Activated CD8-positive, alpha-beta T cell treated with anti-CD3 and anti-CD28 coated beads, Interleukin-2, amount 10 ng/mL, durations not matched to agents 7 days and 5 days (primary cell): ENCODE data around the gene TSSK2. TPM values are rescaled to one million over a fixed set of nuclear protein-coding genes. Genes with fewer than 3 reads are reported as not detected.

Experiments
- ATAC-seq: fragments of 150-1000 bp; cut with Tn5 transposase; one replicate; pipeline ENCODE4 v1.10.0; 2021; ENCODE audit warnings: moderate library complexity
- CTCF ChIA-PET: fragments of 350-600 bp; sonication (Branson Sonifier 250); formaldehyde crosslinking; loops from one replicate; lab custom pipeline; 2021; ENCODE audit warnings: antibody characterized with exemption; lab: Charles Lee
- POLR2A ChIA-PET: fragments of 350-600 bp; sonication (Branson Sonifier 250); formaldehyde crosslinking; loops from one replicate; lab custom pipeline; 2021; ENCODE audit warnings: antibody characterized with exemption; lab: Charles Lee
- DNase-seq: peaks from one replicate; pipeline ENCODE4 v3.0.0-alpha.2; 2020
- H3K27ac Mint-ChIP-seq: one replicate; pipeline ENCODE4 v1.8.0; 2021; ENCODE audit warnings: mild to moderate bottlenecking, mixed read lengths
- H3K27me3 Mint-ChIP-seq: one replicate; pipeline ENCODE4 v1.8.0; 2021; ENCODE audit warnings: low read depth, mixed read lengths
- H3K36me3 Mint-ChIP-seq: one replicate; pipeline ENCODE4 v1.8.0; 2021; ENCODE audit warnings: low read depth, mixed read lengths
- H3K4me1 Mint-ChIP-seq: one replicate; pipeline ENCODE4 v1.8.0; 2021; ENCODE audit warnings: low read depth, mixed read lengths
- H3K4me3 Mint-ChIP-seq: one replicate; pipeline ENCODE4 v1.8.0; 2021; ENCODE audit warnings: mild to moderate bottlenecking, mixed read lengths
- H3K9me3 Mint-ChIP-seq: one replicate; pipeline ENCODE4 v1.8.0; 2022; ENCODE audit warnings: mixed read lengths; ENCODE audit not compliant: insufficient read depth
- total RNA-seq, 2 experiments: library from RNA; stranded (reverse); gene quantifications; one replicate each; pipeline ENCODE4 v1.2.3, GENCODE V29; 2021

TSSK2 gene
- total RNA-seq, 2 experiments from 2014 or later: not detected

- CTCF ChIA-PET: interaction anchor here (0.6 to 1.1 kb wide), 2 partner anchors 12 to 539 kb away, joined by 3 read pairs; no protein-coding TSS in a partner anchor
- DNase-seq (no peak), ATAC-seq (no peak)
- POLR2A ChIA-PET: no interaction called here
- H3K36me3 Mint-ChIP-seq: peaks cover 19% of the 10 kb centered on the region
- peaks cover 8% of the 10 kb centered on the region for H3K4me1 Mint-ChIP-seq
- H3K4me3 Mint-ChIP-seq: no peak overlapping the region
- no peak overlapping the region for H3K27ac Mint-ChIP-seq
- no peaks in the 10 kb centered on the region for H3K9me3 Mint-ChIP-seq
- no peaks in the 10 kb centered on the region for H3K27me3 Mint-ChIP-seq
These were observed 40.5 kb upstream of the TSSK2 start for GRCh38 chr22:19090586-19091127.

- Mint-ChIP-seq H3K27ac (no peak overlapping the region), H3K4me3 (no peak overlapping the region)
- POLR2A ChIA-PET: no interaction called here
These were observed 38.4 kb upstream of the TSSK2 start for GRCh38 chr22:19092725-19093124.

DNA sequence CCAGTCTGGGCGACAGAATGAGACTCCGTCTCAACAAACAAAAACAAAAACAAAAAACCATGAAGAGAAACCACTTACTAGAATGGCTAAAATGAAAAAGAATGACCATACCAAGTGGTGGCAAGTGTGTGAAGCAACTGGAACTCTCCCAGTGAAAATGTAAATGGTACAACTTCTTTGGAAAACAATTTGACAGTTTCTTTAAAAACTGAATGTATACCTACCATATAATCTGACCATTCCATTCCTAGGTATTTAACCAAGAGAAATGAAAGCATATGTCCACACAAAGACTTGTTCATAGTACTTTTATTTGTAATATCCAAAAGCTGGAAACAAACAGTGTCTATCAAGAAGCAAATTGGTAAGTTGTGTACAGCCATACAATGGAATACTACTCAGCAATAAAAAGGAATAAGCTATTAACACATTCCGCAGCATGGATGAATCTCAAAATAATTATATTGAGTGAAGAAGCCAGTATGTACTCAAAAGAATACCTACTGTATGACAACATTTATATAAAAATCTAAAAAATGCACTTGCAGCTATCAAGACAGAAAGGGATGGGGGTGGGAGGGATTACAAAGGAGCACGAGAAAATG, 36.6 kb upstream of the TSSK2 start:
- ChIA-PET CTCF (interaction anchor here (1.1 kb wide), 1 partner anchor 9 kb away, joined by 4 read pairs; no protein-coding TSS in a partner anchor), POLR2A (no interaction called here)
- no peaks in the 10 kb centered on the region for H3K9me3 Mint-ChIP-seq
- peaks cover 2% of the 10 kb centered on the region for H3K4me1 Mint-ChIP-seq
- no peak for DNase-seq
- peaks cover 12% of the 10 kb centered on the region for H3K36me3 Mint-ChIP-seq
- no peaks in the 10 kb centered on the region for H3K27me3 Mint-ChIP-seq
- H3K4me3 Mint-ChIP-seq: no peak overlapping the region
- ATAC-seq: no peak
- H3K27ac Mint-ChIP-seq: no peak overlapping the region

More at GRCh38 chr22:19092725-19093124, 38.4 kb upstream of the TSSK2 start:
- Mint-ChIP-seq H3K27me3 (no peaks in the 10 kb centered on the region), H3K9me3 (no peaks in the 10 kb centered on the region), H3K36me3 (peaks cover 18% of the 10 kb centered on the region), H3K4me1 (peaks cover 2% of the 10 kb centered on the region)
- DNase-seq (no peak), ATAC-seq (no peak)
- CTCF ChIA-PET: no interaction called here

- DNase-seq (no peak), ATAC-seq (no peak)
- Mint-ChIP-seq H3K4me1 (peaks cover 2% of the 10 kb centered on the region), H3K4me3 (no peak overlapping the region), H3K27me3 (no peaks in the 10 kb centered on the region), H3K9me3 (no peaks in the 10 kb centered on the region), H3K36me3 (peaks cover 13% of the 10 kb centered on the region), H3K27ac (no peak overlapping the region)
- CTCF ChIA-PET: interaction anchor here (0.6 kb wide), 1 partner anchor 15 kb away, joined by 3 read pairs; no protein-coding TSS in a partner anchor
- POLR2A ChIA-PET: no interaction called here
These were observed 34.6 kb upstream of the TSSK2 start for GRCh38 chr22:19096555-19096954.

GRCh38 chr22:19097518-19097917, 33.6 kb upstream of the TSSK2 start:
- Mint-ChIP-seq H3K27me3 (no peaks in the 10 kb centered on the region), H3K9me3 (no peaks in the 10 kb centered on the region), H3K36me3 (peaks cover 17% of the 10 kb centered on the region), H3K27ac (no peak overlapping the region), H3K4me1 (peaks cover 2% of the 10 kb centered on the region), H3K4me3 (no peak overlapping the region)
- POLR2A ChIA-PET: no interaction called here
- ATAC-seq (no peak), DNase-seq (no peak)
- CTCF ChIA-PET: no interaction called here

- peaks cover 15% of the 10 kb centered on the region for H3K36me3 Mint-ChIP-seq
- H3K27me3 Mint-ChIP-seq: no peaks in the 10 kb centered on the region
- no peaks in the 10 kb centered on the region for H3K4me1 Mint-ChIP-seq
- POLR2A ChIA-PET: no interaction called here
- H3K27ac Mint-ChIP-seq: no peak overlapping the region
- CTCF ChIA-PET: no interaction called here
- DNase-seq (no peak), ATAC-seq (no peak)
- no peak overlapping the region for H3K4me3 Mint-ChIP-seq
- H3K9me3 Mint-ChIP-seq: no peaks in the 10 kb centered on the region
These were observed 33.0 kb upstream of the TSSK2 start for GRCh38 chr22:19098157-19098556.

DNA sequence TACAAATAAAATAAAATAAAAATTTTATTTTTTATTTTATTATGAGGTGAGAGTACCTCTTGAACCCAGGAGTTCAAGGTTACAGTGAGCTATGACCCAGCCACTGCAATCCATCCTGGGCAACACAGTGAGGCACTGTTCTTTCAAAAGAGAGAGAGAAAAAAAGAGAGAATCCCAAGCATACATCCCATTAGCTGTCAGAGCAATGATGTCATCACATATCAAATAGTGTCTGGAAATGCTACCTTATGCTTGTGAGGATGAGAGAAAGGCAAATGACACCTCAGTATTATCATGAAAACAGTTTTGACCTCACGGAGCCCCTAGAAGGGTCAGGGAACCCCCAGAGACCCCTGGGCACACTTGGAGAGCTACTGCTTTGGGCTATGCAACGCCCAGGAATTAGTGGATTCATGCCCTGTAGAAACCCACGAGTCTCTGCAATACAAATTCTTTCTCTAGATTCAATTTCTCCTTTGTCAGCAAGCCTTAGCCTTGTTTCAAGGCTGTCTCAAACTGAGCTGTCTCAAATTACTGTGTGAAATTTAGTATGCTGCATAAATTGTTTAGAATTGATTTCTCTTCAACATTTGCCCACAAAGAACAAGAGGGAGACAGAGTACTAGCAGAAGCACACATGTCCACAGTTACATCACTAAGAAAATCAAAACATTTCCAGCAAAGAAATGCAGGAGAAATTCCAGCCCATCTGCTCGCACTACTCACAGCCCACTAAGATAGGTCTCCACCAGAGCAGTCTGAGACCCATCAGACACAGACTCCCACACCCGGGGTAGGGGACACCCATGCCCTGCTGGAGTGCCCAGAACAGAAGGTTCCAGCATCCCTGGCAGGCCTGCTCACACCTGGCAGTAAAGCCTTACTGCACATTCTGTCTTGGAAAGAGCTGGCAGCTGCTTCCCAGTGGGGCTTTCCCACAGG, 27.0 kb upstream of the TSSK2 start:
- Mint-ChIP-seq H3K4me3 (no peak overlapping the region), H3K27me3 (no peaks in the 10 kb centered on the region), H3K9me3 (no peaks in the 10 kb centered on the region), H3K4me1 (peaks cover 33% of the 10 kb centered on the region), H3K27ac (no peak overlapping the region), H3K36me3 (peaks cover 15% of the 10 kb centered on the region)
- no peak for DNase-seq
- ChIA-PET POLR2A (interaction anchor here (1.0 kb wide), 1 partner anchor 18 kb away, joined by 3 read pairs; the partner anchor contains the start of gene DGCR2), CTCF (no interaction called here)
- no peak for ATAC-seq

DNA sequence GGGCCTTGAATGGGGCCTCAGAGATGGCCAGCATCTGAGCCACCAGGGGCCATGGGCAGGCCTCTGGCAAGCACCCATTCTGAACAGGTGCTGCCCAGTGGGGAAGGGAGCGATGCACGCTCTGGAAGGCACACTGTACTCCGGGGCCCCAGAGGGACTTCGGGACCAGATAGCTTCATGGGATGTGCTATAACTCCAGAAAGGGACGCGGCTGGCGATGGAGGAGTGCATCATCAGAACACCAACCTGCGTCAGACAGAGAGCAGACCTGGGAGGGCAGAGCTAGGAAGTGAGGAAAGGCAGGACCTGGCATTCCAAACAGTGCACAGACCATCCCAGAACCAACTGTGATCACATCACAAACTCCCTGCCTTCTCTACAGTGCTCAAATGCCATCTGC, 25.7 kb upstream of the TSSK2 start:
- Mint-ChIP-seq H3K27me3 (no peaks in the 10 kb centered on the region), H3K27ac (no peak overlapping the region), H3K36me3 (peaks cover 15% of the 10 kb centered on the region), H3K9me3 (no peaks in the 10 kb centered on the region), H3K4me1 (peaks cover 45% of the 10 kb centered on the region), H3K4me3 (no peak overlapping the region)
- POLR2A ChIA-PET: no interaction called here
- CTCF ChIA-PET: interaction anchor here (1.3 to 1.4 kb wide), 2 partner anchors 39 to 53 kb away, joined by 3 to 4 read pairs; partner anchors contain the start of gene ESS2
- no peak for ATAC-seq
- DNase-seq: no peak

DNA sequence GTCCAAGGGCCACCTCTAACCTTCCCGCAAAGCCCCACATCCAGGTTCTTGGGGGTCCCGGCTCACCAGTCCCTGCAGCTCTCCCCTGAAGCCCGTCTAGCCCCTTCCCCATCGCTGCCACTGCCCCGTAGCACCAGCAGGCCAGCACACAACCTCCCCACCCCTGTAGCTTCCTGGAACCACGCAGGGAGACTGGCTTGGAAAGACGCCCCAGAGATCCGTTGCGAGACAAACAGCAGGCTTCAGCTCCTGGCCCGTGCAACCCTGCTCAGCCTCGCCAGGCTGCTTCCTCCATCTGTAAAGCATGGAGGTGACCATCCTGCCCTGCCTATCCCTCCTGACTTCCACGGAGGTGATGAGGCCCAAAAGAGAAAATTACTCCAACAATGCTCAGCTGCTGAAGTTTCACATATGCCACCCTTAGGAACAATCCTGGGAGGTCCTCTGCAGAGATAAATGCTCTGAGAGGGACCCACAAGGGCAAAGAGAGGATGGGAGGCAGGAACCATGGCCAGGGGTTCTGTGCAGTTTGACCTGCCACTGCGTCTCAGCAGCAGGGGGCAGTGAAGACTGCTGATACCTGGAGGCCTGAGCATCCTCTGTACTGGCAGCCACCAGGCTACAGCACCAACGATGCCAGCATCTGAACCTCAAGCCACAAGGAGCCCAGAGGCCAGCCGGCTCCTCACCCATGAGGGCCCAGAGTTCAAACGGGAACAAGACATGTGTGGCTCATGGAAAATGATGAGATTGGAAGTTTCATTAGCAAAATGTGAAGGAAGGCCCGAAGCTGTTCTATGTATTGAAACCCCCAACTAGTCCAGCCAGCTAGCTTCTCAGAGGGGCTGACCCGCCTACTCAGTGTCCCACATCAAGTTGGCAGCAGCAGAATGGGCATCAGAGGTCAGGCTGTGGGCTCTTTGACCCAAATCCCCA, 25.0 kb upstream of the TSSK2 start:
- POLR2A ChIA-PET: no interaction called here
- DNase-seq (peak; percentile 63), ATAC-seq (peak; percentile 48)
- no peak overlapping the region for H3K27ac Mint-ChIP-seq
- no peak overlapping the region for H3K4me3 Mint-ChIP-seq
- H3K9me3 Mint-ChIP-seq: no peaks in the 10 kb centered on the region
- peaks cover 51% of the 10 kb centered on the region for H3K4me1 Mint-ChIP-seq
- CTCF ChIA-PET: interaction anchor here (1.1 to 2.6 kb wide), 8 partner anchors 9 to 81 kb away, joined by 3 to 10 read pairs (median 4); partner anchors contain the start of genes DGCR2 and ESS2
- peaks cover 13% of the 10 kb centered on the region for H3K36me3 Mint-ChIP-seq
- no peaks in the 10 kb centered on the region for H3K27me3 Mint-ChIP-seq

GRCh38 chr22:19106886-19107729, 24.0 kb upstream of the TSSK2 start:
- H3K27me3 Mint-ChIP-seq: no peaks in the 10 kb centered on the region
- no peaks in the 10 kb centered on the region for H3K9me3 Mint-ChIP-seq
- H3K36me3 Mint-ChIP-seq: peaks cover 10% of the 10 kb centered on the region
- H3K4me1 Mint-ChIP-seq: peaks cover 55% of the 10 kb centered on the region
- CTCF ChIA-PET: interaction anchor here (0.8 to 2.6 kb wide), 7 partner anchors 8 to 80 kb away, joined by 3 to 10 read pairs (median 4); partner anchors contain the start of genes DGCR2 and ESS2
- ATAC-seq: no peak
- H3K4me3 Mint-ChIP-seq: no peak overlapping the region
- peak overlapping the region; percentile 60 for H3K27ac Mint-ChIP-seq
- no peak for DNase-seq
- POLR2A ChIA-PET: interaction anchor here (1.3 kb wide), 1 partner anchor 38 kb away, joined by 3 read pairs; the partner anchor contains the start of gene ESS2
